HG03565 (cell line): ENCODE data around the gene WNT9A.
"Not testable (repeated sequence)": the region's sequence is repeated elsewhere in the genome, so short reads cannot be mapped to it uniquely, and the experiment has no call there.

ENCODE experiments used
- ATAC-seq: cut with Tn5 transposase; IDR thresholded peaks from one replicate; pipeline ENCODE4 v1.9.1; 2021; ENCODE audit warnings: mild to moderate bottlenecking, moderate library complexity; ENCODE audit not compliant: unreplicated experiment

Gene WNT9A, protein sequence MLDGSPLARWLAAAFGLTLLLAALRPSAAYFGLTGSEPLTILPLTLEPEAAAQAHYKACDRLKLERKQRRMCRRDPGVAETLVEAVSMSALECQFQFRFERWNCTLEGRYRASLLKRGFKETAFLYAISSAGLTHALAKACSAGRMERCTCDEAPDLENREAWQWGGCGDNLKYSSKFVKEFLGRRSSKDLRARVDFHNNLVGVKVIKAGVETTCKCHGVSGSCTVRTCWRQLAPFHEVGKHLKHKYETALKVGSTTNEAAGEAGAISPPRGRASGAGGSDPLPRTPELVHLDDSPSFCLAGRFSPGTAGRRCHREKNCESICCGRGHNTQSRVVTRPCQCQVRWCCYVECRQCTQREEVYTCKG

GRCh38 chr1:227947676-227948492 lies at the start of gene WNT9A:
Gene WNT9A, minus strand, starts transcription at chr1:227947932. Its CDS starts 45 bp downstream, at chr1:227947887.
- no peak for ATAC-seq

DNA sequence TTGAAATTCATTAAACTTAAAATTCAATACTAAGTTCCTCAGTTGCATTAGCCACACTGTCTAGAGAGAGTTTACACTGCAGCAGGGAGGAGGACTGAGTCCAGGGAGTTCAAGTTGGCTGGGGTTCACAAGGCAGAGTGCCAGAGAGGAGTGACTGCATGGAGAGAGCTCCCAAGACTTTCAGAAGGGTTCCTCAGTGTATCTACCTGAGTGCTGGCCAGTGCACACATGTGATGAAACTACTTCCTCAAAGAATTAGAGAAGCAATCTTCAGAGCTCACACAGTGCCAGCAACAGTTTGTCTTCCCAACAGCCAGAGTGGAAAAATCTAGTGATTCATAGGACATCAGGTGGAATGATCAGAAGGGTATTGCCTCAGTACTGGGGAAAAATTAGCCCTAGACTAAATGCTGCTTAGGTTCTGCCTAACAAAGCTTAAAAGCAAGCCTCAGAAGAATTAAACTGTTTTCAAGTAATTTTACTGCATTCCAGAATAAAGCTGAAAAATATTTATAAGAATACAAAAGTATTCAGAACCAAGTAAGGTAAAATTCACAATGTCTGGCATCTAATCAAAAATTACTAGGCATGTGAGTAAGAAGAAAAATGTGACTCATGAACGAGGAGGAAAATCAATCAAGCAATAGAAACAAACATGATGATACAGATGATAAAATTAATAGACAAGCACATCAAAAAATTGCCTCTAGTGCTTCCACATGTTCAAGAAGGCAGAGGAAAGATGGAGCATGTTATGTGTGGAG lies 48.6 kb upstream of the WNT9A start:
- no peak for ATAC-seq

- ATAC-seq, result no peak
These were observed 47.0 kb upstream of the WNT9A start for GRCh38 chr1:227994632-227995300.

DNA sequence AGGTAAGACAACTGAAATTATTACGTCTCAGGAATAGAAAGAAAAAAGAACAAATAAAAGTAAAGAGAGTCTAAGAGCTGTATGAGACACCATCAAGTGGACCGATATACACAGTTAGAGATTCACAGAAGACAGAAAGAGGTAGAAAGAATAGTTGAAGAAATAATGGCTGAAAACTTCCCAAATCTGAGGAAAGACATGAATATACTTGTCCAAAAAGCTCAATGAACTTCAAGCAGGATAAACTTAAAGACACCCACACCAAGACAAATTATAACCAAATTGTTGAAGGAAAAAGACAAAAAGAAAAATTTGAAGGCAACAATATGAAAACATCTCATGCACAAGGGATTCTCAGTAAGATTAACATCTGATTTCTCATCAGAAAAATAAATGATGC lies 39.4 kb upstream of the WNT9A start:
- ATAC-seq, result no peak

GRCh38 chr1:227975583-227976283 lies 28.0 kb upstream of the WNT9A start:
- not testable (repeated sequence) for ATAC-seq

GRCh38 chr1:227973724-227974288 lies 26.1 kb upstream of the WNT9A start:
- ATAC-seq, result not testable (repeated sequence)

GRCh38 chr1:227972843-227973374 lies 25.2 kb upstream of the WNT9A start:
- ATAC-seq, result not testable (repeated sequence)

DNA sequence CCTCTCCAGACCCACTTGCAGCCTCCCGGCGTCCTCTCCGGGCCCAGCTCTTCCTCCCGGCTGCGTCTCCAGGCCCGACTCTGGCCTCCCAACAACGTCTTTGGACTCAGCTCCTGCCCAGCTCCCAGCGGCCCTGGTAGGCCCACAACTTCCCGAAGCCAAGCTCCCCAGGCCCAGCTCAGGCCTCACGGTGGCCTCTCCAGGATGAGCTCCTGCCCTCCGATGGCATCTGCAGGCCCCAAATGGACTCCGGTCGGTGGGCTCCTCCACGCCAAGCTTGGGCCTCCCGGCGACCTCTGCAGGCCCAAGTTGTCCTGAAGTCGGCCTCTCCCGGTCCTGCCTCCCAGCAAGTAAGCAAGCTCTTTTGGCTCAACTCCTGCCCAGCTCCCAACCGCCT lies 24.5 kb upstream of the WNT9A start:
- not testable (repeated sequence) for ATAC-seq

GRCh38 chr1:227971643-227972282 lies 24.0 kb upstream of the WNT9A start:
- ATAC-seq, result not testable (repeated sequence)

GRCh38 chr1:227971216-227971615 lies 23.5 kb upstream of the WNT9A start:
- ATAC-seq, result not testable (repeated sequence)

DNA sequence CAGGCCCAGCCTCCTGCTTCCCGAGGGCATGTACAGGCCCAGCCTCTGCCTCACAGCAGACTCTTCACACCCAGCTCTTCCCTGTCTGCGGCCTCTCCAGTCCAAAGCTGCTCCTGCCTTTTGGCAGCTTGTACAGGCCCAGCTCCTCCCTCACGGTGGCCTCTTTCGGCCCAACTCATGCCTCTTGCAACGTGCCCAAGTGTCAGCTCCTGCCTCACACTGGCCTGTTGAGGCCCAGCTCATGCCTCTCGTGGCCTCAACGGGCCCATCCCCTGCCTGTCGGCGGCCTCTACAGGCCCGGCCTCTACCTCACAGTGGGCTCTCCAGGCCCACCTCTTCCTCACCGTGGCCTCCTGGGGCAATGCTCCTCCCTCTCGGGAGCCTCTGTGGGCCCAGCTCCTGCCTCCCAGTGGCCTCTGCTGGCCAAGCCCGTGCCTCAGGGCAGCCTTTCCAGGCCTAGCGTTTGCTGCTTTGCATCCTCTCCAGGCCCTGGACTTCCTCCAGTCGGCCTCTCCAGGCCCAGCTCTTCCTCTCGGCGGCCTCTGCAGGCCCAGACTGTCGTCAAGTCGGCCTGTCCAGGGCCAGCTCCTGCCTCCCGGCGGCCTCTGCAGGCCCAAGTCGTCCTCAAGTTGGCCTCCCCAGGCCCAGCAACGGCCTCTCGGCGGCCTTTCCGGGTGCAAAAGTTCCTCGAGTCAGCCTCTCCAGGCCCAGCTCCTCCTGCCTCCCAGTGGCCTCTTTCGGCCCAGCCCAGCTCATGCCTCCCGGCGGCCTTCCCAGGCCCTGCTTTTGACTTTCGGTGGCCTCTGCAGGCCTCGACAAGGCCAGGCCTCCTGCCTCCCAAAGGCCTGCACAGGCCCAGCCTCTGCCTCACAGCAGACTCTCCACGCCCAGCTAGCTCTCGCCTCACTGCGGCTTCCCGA lies 22.6 kb upstream of the WNT9A start:
- not testable (repeated sequence) for ATAC-seq

DNA sequence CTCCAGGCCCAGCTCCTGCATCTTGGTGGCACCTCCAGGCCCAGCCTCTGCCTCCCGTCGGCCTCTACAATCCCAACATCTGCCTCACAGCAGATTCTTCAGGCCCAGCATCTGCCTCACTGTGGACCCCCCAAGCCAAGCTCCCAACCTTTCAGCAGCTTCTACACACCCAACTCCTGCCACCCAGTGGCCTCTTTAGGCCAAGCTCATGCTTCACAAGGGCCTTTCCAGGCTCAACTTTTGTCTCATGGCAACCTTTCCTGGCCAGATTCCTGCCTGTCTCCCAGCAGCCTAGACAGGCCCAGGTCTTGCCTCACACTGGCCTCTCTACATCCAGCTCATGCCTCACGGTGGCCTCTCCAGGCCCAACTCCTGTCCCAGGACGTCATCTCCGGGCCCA lies 20.1 kb upstream of the WNT9A start:
- ATAC-seq, result not testable (repeated sequence)

DNA sequence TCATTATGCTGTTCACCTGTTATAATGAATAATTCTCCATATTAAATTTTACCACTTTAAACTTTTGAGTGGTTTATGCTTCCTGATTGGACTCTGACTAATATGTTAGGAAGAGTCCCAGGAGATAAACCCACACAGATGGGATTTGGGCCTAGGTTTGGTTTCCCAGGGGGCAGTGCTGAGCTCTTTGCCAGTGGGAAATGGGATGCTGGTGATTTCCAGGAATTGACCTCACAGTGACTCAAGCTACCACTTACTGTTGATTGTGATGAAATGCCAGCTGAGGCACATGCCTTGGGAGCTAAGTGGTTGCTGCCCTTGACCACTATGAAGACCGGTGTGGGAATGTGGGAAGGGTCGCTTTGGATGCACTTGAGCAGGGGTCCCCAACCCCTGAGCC lies 19.0 kb upstream of the WNT9A start:
- ATAC-seq, result not testable (repeated sequence)

DNA sequence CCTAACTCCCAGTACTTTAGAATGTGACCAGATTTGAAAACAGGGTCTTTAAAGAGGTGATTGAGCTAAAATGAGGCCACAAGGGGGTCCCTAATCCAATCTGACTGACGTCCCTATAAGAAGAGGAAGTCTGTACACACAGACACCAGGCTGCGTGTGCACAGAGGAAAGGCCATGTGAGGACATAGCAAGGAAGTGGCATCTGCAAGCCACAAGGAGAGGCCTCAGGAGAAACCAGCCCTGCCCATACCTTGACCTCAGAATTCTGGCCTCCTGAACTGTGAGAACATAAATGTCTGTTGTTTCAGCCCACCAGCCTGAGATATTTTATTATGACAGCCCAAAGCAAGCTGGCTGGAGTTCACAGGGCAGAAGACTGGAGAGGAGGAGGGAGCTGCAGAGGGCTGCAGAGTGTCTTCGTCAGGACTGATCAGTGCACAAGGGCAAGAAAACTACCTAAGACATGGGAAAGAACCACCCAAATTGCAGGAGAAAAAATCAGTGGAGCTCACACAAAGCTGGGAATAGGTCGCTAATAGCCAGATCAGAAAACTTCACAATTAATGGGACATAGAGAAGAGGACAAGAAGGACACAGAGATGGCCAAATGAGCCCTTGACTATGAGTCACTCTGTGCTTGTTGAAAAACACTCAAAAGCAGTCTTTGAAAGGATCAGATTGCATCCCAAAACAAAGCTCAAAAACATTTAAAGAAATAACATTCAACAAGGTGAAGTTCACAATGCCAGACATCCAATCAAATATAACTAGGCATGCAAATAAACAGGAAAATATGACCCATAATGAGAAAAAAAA lies 14.1 kb upstream of the WNT9A start:
- ATAC-seq, result no peak

- no peak for ATAC-seq
These were observed 11.7 kb upstream of the WNT9A start for GRCh38 chr1:227959325-227959860.

DNA sequence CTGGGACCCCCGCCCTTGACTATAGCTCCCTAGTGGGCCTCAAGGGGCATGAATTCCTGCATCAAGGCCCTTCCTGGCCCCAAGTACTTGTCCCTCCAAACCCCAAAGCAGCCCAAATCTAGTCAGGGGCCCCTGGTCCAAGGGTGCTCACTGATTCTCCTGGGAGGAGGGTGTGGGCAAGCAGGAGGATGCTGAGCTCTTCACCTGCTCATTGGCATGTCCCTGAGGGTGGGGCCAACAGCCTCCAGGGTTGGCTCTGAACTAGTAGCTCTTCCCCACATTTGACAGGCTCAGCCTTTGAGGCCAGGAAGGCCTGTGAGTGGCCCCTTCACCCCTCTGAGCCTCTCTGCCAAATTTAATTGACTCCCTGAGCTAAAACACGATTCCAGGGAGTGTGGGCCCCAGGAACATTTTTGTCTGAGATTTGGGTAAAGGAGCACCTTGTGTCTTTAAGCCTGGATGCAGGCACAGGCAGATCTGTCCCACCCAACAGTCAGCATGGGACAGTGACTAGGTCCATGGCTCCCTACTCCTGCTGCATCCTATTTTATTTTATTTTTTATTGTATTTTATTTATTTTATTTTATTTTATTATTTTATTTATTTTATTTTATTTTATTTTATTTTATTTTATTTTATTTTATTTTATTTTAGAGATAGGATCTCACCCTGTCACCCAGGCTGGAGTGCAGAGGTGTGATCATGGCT lies 11.0 kb upstream of the WNT9A start:
- ATAC-seq, result no peak
